Peyer's patch (tissue), 4 donors: ENCODE data around the gene C19orf44.

Experiments
- POLR2A ChIP-seq, 2 donors: fragments of 450-650 bp; IDR thresholded peaks; one replicate each; pipeline ENCODE4 v1.5.1; 2017; ENCODE audit warnings: antibody characterized with exemption in 2 of 2, mild to moderate bottlenecking in 2 of 2, moderate library complexity in 2 of 2
- TF ChIP-seq, protein P1 (sequence below), 6 experiments: fragments of 450-650 bp in 4 of 6; fragments of 200-600 bp in 2 of 6; sonication (generic) in 1 of 6; IDR thresholded peaks; one replicate each; pipeline ENCODE4 v1.5.1; 2017 to 2019; ENCODE audit warnings: antibody characterized with exemption in 6 of 6, mild to moderate bottlenecking in 3 of 6, moderate library complexity in 1 of 6

DNA sequence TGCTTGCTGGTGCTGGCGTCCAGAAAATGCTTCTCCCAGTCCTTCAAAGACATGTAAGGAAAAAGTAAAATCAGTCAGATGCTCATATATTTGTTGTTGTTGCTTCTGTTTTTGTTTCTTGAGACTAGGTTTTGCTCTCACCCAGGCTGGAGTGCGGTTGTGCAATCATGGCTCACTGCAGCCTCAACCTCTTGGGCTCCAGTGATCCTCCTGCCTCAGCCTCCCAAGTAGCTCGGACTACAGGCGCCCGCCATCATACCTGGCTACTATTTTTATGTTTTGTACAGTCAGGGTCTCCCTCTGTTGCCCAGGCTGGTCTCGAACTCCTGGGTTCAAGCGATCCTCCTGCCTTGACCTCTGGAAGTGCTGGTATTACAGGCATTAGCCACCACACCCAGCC, 13.4 kb upstream of the C19orf44 start:
- TF ChIP-seq, protein P1, sequence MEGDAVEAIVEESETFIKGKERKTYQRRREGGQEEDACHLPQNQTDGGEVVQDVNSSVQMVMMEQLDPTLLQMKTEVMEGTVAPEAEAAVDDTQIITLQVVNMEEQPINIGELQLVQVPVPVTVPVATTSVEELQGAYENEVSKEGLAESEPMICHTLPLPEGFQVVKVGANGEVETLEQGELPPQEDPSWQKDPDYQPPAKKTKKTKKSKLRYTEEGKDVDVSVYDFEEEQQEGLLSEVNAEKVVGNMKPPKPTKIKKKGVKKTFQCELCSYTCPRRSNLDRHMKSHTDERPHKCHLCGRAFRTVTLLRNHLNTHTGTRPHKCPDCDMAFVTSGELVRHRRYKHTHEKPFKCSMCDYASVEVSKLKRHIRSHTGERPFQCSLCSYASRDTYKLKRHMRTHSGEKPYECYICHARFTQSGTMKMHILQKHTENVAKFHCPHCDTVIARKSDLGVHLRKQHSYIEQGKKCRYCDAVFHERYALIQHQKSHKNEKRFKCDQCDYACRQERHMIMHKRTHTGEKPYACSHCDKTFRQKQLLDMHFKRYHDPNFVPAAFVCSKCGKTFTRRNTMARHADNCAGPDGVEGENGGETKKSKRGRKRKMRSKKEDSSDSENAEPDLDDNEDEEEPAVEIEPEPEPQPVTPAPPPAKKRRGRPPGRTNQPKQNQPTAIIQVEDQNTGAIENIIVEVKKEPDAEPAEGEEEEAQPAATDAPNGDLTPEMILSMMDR (IDR thresholded peaks at IDR 0.05) = no peak
- no peak for TF ChIP-seq POLR2A (IDR thresholded peaks at IDR 0.05)
